GM23248 (cell line): ENCODE data around the gene ATP2B2. TPM values are rescaled to one million over a fixed set of nuclear protein-coding genes. Genes with fewer than 3 reads are reported as not detected.
"Not testable (repeated sequence)": the region's sequence is repeated elsewhere in the genome, so short reads cannot be mapped to it uniquely, and the experiment has no call there.

Experiments used
- DNase-seq: peaks from one replicate; pipeline ENCODE4 v3.0.0-alpha.2; 2015
- H2AFZ ChIP-seq: fragments of 200-600 bp; sonication (generic); 2 replicates; pipeline ENCODE4 v1.6.1; 2016; ENCODE audit warnings: antibody characterized with exemption
- H3F3A ChIP-seq: fragments of 200-600 bp; sonication (generic); 2 replicates; pipeline ENCODE4 v1.6.1; 2016; ENCODE audit warnings: mild to moderate bottlenecking, antibody characterized with exemption, mixed run types; ENCODE audit not compliant: insufficient read depth
- H3K27ac ChIP-seq: fragments of 200-600 bp; sonication (generic); 2 replicates; pipeline ENCODE4 v1.5.1; 2016; ENCODE audit warnings: mild to moderate bottlenecking
- H3K27me3 ChIP-seq: fragments of 200-600 bp; sonication (generic); replicated peaks from 2 replicates; pipeline ENCODE4 v1.6.1; 2016; ENCODE audit warnings: mild to moderate bottlenecking; ENCODE audit not compliant: insufficient read depth
- H3K36me3 ChIP-seq: fragments of 200-600 bp; sonication (generic); 2 replicates; pipeline ENCODE4 v1.6.1; 2016; ENCODE audit warnings: low read depth, mild to moderate bottlenecking
- H3K4me1 ChIP-seq: fragments of 200-600 bp; sonication (generic); 2 replicates; pipeline ENCODE4 v1.6.1; 2016; ENCODE audit warnings: mild to moderate bottlenecking; ENCODE audit not compliant: insufficient read depth
- H3K4me2 ChIP-seq: fragments of 200-600 bp; sonication (generic); one replicate; pipeline ENCODE4 v1.6.1; 2016; ENCODE audit warnings: mild to moderate bottlenecking; ENCODE audit not compliant: unreplicated experiment
- H3K4me3 ChIP-seq: fragments of 200-600 bp; sonication (generic); 2 replicates; pipeline ENCODE4 v1.5.1; 2016; ENCODE audit warnings: mild to moderate bottlenecking
- H3K79me2 ChIP-seq: fragments of 200-600 bp; sonication (generic); 2 replicates; pipeline ENCODE4 v1.6.1; 2016; ENCODE audit warnings: mild to moderate bottlenecking; ENCODE audit not compliant: insufficient read depth
- H3K9ac ChIP-seq: fragments of 200-600 bp; sonication (generic); 2 replicates; pipeline ENCODE4 v1.6.1; 2016; ENCODE audit warnings: mild to moderate bottlenecking
- H3K9me2 ChIP-seq: fragments of 200-600 bp; sonication (generic); 2 replicates; pipeline ENCODE4 v1.6.1; 2016; ENCODE audit warnings: mixed run types, mild to moderate bottlenecking, moderate library complexity; ENCODE audit not compliant: insufficient read depth
- H3K9me3 ChIP-seq: fragments of 200-600 bp; sonication (generic); one replicate; pipeline ENCODE4 v1.6.1; 2017; ENCODE audit warnings: low read depth
- H4K20me1 ChIP-seq: fragments of 200-600 bp; sonication (generic); 2 replicates; pipeline ENCODE4 v1.6.0; 2016; ENCODE audit not compliant: insufficient read depth
- EZH2 ChIP-seq: fragments of 200-600 bp; sonication (generic); IDR thresholded peaks from 2 replicates; pipeline ENCODE4 v1.6.1; 2018; ENCODE audit warnings: antibody characterized with exemption, mild to moderate bottlenecking; ENCODE audit not compliant: insufficient read depth, poor library complexity, severe bottlenecking
- EZH2phosphoT487 ChIP-seq: fragments of 200-600 bp; sonication (generic); IDR thresholded peaks from 2 replicates; pipeline ENCODE4 v1.6.1; 2018; ENCODE audit warnings: antibody characterized with exemption, moderate library complexity, mild to moderate bottlenecking, low read depth; ENCODE audit not compliant: insufficient read depth
- WGBS, 2 experiments: methylation state at CpG; one replicate each; pipeline ENCODE4 v1.1.6; 2015 to 2017; ENCODE audit warnings: low lambda C conversion rate in 2 of 2, low coverage in 1 of 2; ENCODE audit errors: missing lambda C conversion rate in 2 of 2; 5-methylcytosine and 5-hydroxymethylcytosine counted together
- in situ Hi-C: fragments of 300-500 bp; cut with MboI; formaldehyde crosslinking; loops from 2 replicates; pipeline ENCODE4 v1.15.0; 2020
- polyA plus RNA-seq: library from polyadenylated mRNA; unstranded; fragments of >200 nt; fragmentation: Nextera tagmentation; extraction: Ambion mirVana; gene quantifications from 2 replicates; pipeline ENCODE4 v1.2.1, GENCODE V29; 2016
- total RNA-seq: library from RNA; depleted of rRNA; stranded (reverse); fragments of >200 nt; shearing (Covaris generic); gene quantifications from 2 replicates; pipeline ENCODE4 v1.2.3, GENCODE V29; 2014

ATP2B2 gene
- total and polyA plus RNA-seq, 2 experiments from 2014 or later = not detected

GRCh38 chr3:10546820-10547263 lies 41.5 kb upstream of the ATP2B2 start:
- Histone ChIP-seq H3K27me3 (no peaks in the 10 kb centered on the region), H4K20me1 (no peaks in the 10 kb centered on the region), H3K4me1 (no peaks in the 10 kb centered on the region), H3K27ac (no peak overlapping the region), H3K79me2 (no peaks in the 10 kb centered on the region), H3K36me3 (no peaks in the 10 kb centered on the region), H3F3A (no peaks in the 10 kb centered on the region), H3K9me3 (peaks cover 4% of the 10 kb centered on the region), H2AFZ (no peak overlapping the region), H3K4me2 (no peak overlapping the region), H3K9me2 (no peaks in the 10 kb centered on the region), H3K9ac (no peak overlapping the region), H3K4me3 (no peak overlapping the region)
- 41 to 51% methylated on average over 14 of the region's 14 CpGs for WGBS, 2 experiments
- TF ChIP-seq EZH2 = no peak
- no peak for TF ChIP-seq EZH2phosphoT487
- in situ Hi-C loops = no loop called here
- DNase-seq = no peak

GRCh38 chr3:10546181-10546624 lies 40.8 kb upstream of the ATP2B2 start:
- Histone ChIP-seq H3K9ac (no peak overlapping the region), H3K79me2 (no peaks in the 10 kb centered on the region), H4K20me1 (no peaks in the 10 kb centered on the region), H3K36me3 (no peaks in the 10 kb centered on the region), H3F3A (no peaks in the 10 kb centered on the region), H3K4me2 (no peak overlapping the region), H3K27ac (no peak overlapping the region), H2AFZ (no peak overlapping the region), H3K27me3 (no peaks in the 10 kb centered on the region), H3K9me2 (no peaks in the 10 kb centered on the region), H3K4me3 (no peak overlapping the region), H3K4me1 (no peaks in the 10 kb centered on the region), H3K9me3 (peaks cover 4% of the 10 kb centered on the region)
- DNase-seq = no peak
- TF ChIP-seq EZH2 = no peak
- no peak for TF ChIP-seq EZH2phosphoT487
- in situ Hi-C loops = no loop called here
- WGBS, 2 experiments = 26 to 27% methylated on average over 4 to 5 of the region's 5 CpGs

DNA sequence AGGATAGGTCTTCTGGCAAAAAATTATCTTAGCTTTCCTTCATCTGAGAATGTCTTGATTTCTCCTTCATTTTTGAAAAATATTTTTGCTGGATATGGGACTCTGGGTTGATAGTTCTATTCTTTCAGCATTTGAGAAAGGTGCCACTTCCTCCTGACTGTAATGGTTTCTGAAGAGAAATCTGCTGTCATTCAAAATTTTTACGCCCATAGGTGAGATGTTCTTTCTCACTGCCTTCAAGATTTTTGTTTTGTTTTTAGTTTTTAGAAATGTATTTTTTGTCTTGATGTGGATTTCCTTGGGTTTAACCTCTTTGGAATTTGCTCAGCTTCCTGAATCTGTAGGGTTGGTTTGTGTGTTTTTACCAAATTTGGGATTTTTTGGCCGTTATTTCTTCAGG lies 37.1 kb upstream of the ATP2B2 start:
- H3F3A ChIP-seq = no peaks in the 10 kb centered on the region
- no peak overlapping the region for H3K4me3 ChIP-seq
- no peak overlapping the region for H3K27ac ChIP-seq
- H2AFZ ChIP-seq = no peak overlapping the region
- DNase-seq = no peak
- TF ChIP-seq EZH2phosphoT487 (no peak), EZH2 (no peak)
- H3K9me2 ChIP-seq = no peaks in the 10 kb centered on the region
- H3K27me3 ChIP-seq = no peaks in the 10 kb centered on the region
- no peak overlapping the region for H3K4me2 ChIP-seq
- no peaks in the 10 kb centered on the region for H3K79me2 ChIP-seq
- H3K36me3 ChIP-seq = no peaks in the 10 kb centered on the region
- peaks cover 4% of the 10 kb centered on the region for H3K9me3 ChIP-seq
- in situ Hi-C loops = no loop called here
- H3K4me1 ChIP-seq = no peaks in the 10 kb centered on the region
- no peak overlapping the region for H3K9ac ChIP-seq
- 7 to 9% methylated on average over 2 of the region's 2 CpGs for WGBS, 2 experiments
- no peaks in the 10 kb centered on the region for H4K20me1 ChIP-seq

DNA sequence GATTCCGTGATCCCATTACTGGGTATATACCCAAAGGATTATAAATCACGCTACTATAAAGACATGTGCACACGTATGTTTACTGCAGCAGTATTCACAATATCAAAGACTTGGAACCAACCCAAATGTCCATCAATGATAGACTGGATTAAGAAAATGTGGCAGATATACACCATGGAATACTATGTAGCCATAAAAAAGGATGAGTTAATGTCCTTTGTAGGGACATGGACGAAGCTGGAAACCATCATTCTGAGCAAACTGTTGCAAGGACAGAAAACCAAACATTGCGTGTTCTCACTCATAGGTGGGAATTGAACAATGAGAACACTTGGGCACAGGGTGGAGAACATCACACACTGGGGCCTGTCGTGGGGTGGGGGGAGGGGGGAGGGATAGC lies 35.0 kb upstream of the ATP2B2 start:
- H2AFZ ChIP-seq, H3K9ac ChIP-seq, DNase-seq, H3K9me3 ChIP-seq, in situ Hi-C loops, H3K27ac ChIP-seq, H3F3A ChIP-seq, H3K36me3 ChIP-seq, H3K9me2 ChIP-seq, H3K4me1 ChIP-seq, H3K27me3 ChIP-seq, H4K20me1 ChIP-seq, H3K79me2 ChIP-seq, H3K4me2 ChIP-seq, H3K4me3 ChIP-seq: not testable (repeated sequence)
- 35 to 38% methylated on average over 6 of the region's 6 CpGs for WGBS, 2 experiments

- in situ Hi-C loops = no loop called here
- no peak overlapping the region for H3K4me3 ChIP-seq
- no peaks in the 10 kb centered on the region for H3K9me3 ChIP-seq
- no peaks in the 10 kb centered on the region for H4K20me1 ChIP-seq
- no peak overlapping the region for H3K9ac ChIP-seq
- WGBS, 2 experiments = 31 to 40% methylated on average over 3 to 4 of the region's 4 CpGs
- H2AFZ ChIP-seq = no peak overlapping the region
- H3K4me1 ChIP-seq = no peaks in the 10 kb centered on the region
- H3K79me2 ChIP-seq = no peaks in the 10 kb centered on the region
- DNase-seq = no peak
- no peaks in the 10 kb centered on the region for H3F3A ChIP-seq
- TF ChIP-seq EZH2phosphoT487 = no peak
- no peak for TF ChIP-seq EZH2
- H3K9me2 ChIP-seq = no peaks in the 10 kb centered on the region
- H3K27ac ChIP-seq = no peak overlapping the region
- peaks cover 8% of the 10 kb centered on the region for H3K27me3 ChIP-seq
- no peaks in the 10 kb centered on the region for H3K36me3 ChIP-seq
- H3K4me2 ChIP-seq = no peak overlapping the region
Measured at GRCh38 chr3:10534066-10534465, 28.7 kb upstream of the ATP2B2 start.
